H1 (cell line): ENCODE measurements around the gene ITGB8. TPM values are rescaled to one million over a fixed set of nuclear protein-coding genes. Genes with fewer than 3 reads are reported as not detected.

Experiments
- CBX8 ChIP-seq: fragments of 300-800, 300-1000 bp; sonication (generic); IDR thresholded peaks from 2 replicates; pipeline ENCODE4 v1.7.1; 2016; ENCODE audit warnings: low read depth, low read length, borderline replicate concordance
- CHD1 ChIP-seq: IDR thresholded peaks from 2 replicates; pipeline ENCODE4 v1.6.1; 2012; ENCODE audit warnings: low read depth, low read length, improper control_type of control experiment
- CREB1 ChIP-seq: IDR thresholded peaks from 2 replicates; pipeline ENCODE4 v1.6.1; 2012; ENCODE audit warnings: inconsistent platforms
- EGR1 ChIP-seq: IDR thresholded peaks from 2 replicates; pipeline ENCODE4 v1.6.1; 2011; ENCODE audit warnings: low read depth, low read length, borderline replicate concordance
- HDAC2 ChIP-seq, 2 experiments: fragments of 300-600 bp in 1 of 2; sonication (generic) in 1 of 2; IDR thresholded peaks; 2 replicates each; pipeline ENCODE4 v1.6.1; 2011 to 2012; ENCODE audit warnings: low read depth in 2 of 2, low read length in 2 of 2, mild to moderate bottlenecking in 2 of 2, moderate library complexity in 2 of 2, borderline replicate concordance in 1 of 2, inconsistent platforms in 1 of 2
- PHF8 ChIP-seq: fragments of 200-600 bp; sonication (generic); conservative IDR thresholded peaks from 2 replicates; pipeline ENCODE4 v1.7.1; 2012; ENCODE audit warnings: low read depth, mild to moderate bottlenecking, inconsistent platforms, low read length, moderate library complexity
- POLR2A ChIP-seq, 2 experiments: IDR thresholded peaks; 1 replicate in 1 of 2; 2 replicates in 1 of 2; pipeline ENCODE4 v1.6.1; 2011; ENCODE audit warnings: low read depth in 2 of 2, low read length in 2 of 2, mild to moderate bottlenecking in 2 of 2; ENCODE audit errors: control extremely low read depth in 1 of 2
- RNF2 ChIP-seq: fragments of 200-900, 300-1000 bp; sonication (generic); IDR thresholded peaks from 2 replicates; pipeline ENCODE4 v1.7.1; 2016; ENCODE audit warnings: borderline replicate concordance, low read depth, mild to moderate bottlenecking, antibody characterized with exemption, low read length; ENCODE audit not compliant: poor library complexity, severe bottlenecking; ENCODE audit errors: missing control alignments
- SP1 ChIP-seq: IDR thresholded peaks from 2 replicates; pipeline ENCODE4 v1.6.1; 2011; ENCODE audit warnings: low read depth, low read length
- SP2 ChIP-seq: IDR thresholded peaks from 2 replicates; pipeline ENCODE4 v1.6.1; 2012; ENCODE audit warnings: mild to moderate bottlenecking, low read length, inconsistent platforms
- TAF7 ChIP-seq: optimal IDR thresholded peaks from 2 replicates; pipeline ENCODE3; 2011; ENCODE audit warnings: low read depth, mild to moderate bottlenecking, inconsistent platforms, low read length, moderate library complexity, borderline replicate concordance
- YY1 ChIP-seq: IDR thresholded peaks from 2 replicates; pipeline ENCODE4 v1.6.1; 2011; ENCODE audit warnings: low read depth, mild to moderate bottlenecking, low read length
- polyA plus RNA-seq, 7 experiments: library from polyadenylated mRNA; depleted of rRNA in 3 of 7; stranded (reverse) in 5 of 7; unstranded in 2 of 7; fragments of >200 nt in 5 of 7; fragments of 200-250 nt in 2 of 7; gene quantifications; 1 replicate in 5 of 7; 2 replicates in 1 of 7; 4 replicates in 1 of 7; pipeline versions ENCODE4 v1.2.1 to v1.2.3, GENCODE V29; 2011 to 2013; ENCODE audit warnings: missing spikeins in 2 of 7, mixed read lengths in 2 of 7
- total RNA-seq: library from RNA; stranded (reverse); fragmentation: NEBNext Ultra II Directional; extraction: Animal tissue kit (Norgen Biotek cat#: 25700); gene quantifications from 2 replicates; pipeline ENCODE4 v1.2.1, GENCODE V29; 2021
- TF ChIP-seq, protein P1 (sequence below): fragments of 300-600 bp; sonication (generic); IDR thresholded peaks from 2 replicates; pipeline ENCODE4 v1.7.1; 2012; ENCODE audit warnings: low read length, moderate library complexity, mild to moderate bottlenecking, inconsistent platforms; ENCODE audit not compliant: insufficient replicate concordance

The ITGB8 gene
- total and polyA plus RNA-seq, 2 of the 8 experiments (the other 6 are each of a cell fraction or from before 2014, with no cell fraction given), result 1.2 to 3.6 TPM

DNA sequence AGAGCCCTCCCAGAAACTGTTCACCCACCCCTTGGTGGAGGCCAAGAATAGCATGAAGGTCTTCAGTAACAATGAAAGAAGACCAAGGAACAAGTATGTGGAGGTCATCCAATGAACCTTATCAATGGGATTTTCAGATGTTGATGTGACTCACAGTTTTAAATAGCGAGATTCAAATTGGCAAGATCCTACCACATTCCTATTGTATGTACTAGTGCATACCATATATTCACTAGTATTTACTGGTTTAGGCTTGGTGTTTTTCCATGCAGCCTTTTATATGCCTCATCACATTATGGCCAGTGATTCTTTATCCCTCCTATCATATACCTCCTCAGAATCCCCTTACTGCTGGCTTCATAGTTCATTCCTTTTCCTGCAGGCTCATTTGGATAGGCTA, 54.4 kb downstream of the ITGB8 start (continued):
- TF ChIP-seq, protein P1, sequence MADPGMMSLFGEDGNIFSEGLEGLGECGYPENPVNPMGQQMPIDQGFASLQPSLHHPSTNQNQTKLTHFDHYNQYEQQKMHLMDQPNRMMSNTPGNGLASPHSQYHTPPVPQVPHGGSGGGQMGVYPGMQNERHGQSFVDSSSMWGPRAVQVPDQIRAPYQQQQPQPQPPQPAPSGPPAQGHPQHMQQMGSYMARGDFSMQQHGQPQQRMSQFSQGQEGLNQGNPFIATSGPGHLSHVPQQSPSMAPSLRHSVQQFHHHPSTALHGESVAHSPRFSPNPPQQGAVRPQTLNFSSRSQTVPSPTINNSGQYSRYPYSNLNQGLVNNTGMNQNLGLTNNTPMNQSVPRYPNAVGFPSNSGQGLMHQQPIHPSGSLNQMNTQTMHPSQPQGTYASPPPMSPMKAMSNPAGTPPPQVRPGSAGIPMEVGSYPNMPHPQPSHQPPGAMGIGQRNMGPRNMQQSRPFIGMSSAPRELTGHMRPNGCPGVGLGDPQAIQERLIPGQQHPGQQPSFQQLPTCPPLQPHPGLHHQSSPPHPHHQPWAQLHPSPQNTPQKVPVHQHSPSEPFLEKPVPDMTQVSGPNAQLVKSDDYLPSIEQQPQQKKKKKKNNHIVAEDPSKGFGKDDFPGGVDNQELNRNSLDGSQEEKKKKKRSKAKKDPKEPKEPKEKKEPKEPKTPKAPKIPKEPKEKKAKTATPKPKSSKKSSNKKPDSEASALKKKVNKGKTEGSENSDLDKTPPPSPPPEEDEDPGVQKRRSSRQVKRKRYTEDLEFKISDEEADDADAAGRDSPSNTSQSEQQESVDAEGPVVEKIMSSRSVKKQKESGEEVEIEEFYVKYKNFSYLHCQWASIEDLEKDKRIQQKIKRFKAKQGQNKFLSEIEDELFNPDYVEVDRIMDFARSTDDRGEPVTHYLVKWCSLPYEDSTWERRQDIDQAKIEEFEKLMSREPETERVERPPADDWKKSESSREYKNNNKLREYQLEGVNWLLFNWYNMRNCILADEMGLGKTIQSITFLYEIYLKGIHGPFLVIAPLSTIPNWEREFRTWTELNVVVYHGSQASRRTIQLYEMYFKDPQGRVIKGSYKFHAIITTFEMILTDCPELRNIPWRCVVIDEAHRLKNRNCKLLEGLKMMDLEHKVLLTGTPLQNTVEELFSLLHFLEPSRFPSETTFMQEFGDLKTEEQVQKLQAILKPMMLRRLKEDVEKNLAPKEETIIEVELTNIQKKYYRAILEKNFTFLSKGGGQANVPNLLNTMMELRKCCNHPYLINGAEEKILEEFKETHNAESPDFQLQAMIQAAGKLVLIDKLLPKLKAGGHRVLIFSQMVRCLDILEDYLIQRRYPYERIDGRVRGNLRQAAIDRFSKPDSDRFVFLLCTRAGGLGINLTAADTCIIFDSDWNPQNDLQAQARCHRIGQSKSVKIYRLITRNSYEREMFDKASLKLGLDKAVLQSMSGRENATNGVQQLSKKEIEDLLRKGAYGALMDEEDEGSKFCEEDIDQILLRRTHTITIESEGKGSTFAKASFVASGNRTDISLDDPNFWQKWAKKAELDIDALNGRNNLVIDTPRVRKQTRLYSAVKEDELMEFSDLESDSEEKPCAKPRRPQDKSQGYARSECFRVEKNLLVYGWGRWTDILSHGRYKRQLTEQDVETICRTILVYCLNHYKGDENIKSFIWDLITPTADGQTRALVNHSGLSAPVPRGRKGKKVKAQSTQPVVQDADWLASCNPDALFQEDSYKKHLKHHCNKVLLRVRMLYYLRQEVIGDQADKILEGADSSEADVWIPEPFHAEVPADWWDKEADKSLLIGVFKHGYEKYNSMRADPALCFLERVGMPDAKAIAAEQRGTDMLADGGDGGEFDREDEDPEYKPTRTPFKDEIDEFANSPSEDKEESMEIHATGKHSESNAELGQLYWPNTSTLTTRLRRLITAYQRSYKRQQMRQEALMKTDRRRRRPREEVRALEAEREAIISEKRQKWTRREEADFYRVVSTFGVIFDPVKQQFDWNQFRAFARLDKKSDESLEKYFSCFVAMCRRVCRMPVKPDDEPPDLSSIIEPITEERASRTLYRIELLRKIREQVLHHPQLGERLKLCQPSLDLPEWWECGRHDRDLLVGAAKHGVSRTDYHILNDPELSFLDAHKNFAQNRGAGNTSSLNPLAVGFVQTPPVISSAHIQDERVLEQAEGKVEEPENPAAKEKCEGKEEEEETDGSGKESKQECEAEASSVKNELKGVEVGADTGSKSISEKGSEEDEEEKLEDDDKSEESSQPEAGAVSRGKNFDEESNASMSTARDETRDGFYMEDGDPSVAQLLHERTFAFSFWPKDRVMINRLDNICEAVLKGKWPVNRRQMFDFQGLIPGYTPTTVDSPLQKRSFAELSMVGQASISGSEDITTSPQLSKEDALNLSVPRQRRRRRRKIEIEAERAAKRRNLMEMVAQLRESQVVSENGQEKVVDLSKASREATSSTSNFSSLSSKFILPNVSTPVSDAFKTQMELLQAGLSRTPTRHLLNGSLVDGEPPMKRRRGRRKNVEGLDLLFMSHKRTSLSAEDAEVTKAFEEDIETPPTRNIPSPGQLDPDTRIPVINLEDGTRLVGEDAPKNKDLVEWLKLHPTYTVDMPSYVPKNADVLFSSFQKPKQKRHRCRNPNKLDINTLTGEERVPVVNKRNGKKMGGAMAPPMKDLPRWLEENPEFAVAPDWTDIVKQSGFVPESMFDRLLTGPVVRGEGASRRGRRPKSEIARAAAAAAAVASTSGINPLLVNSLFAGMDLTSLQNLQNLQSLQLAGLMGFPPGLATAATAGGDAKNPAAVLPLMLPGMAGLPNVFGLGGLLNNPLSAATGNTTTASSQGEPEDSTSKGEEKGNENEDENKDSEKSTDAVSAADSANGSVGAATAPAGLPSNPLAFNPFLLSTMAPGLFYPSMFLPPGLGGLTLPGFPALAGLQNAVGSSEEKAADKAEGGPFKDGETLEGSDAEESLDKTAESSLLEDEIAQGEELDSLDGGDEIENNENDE, result no peak
- TF ChIP-seq PHF8 (no peak), POLR2A (IDR thresholded peaks at IDR 0.05; ENCODE audit: control extremely low read depth in 1 of 2, low read depth in 2 of 2, low read length in 2 of 2) (no peak), EGR1 (no peak), YY1 (no peak), TAF7 (no peak), SP2 (no peak), CREB1 (no peak), SP1 (no peak), RNF2 (no peak), CHD1 (no peak), CBX8 (no peak), HDAC2 (IDR thresholded peaks at IDR 0.05; ENCODE audit: borderline replicate concordance in 1 of 2, low read depth in 2 of 2, low read length in 2 of 2) (no peak)
